GM12873 (cell line): ENCODE measurements around the gene SBF2.

Experiments
- TF ChIP-seq, protein P1 (sequence below): IDR thresholded peaks from 2 replicates; pipeline ENCODE4 v1.5.1; 2012; ENCODE audit warnings: low read depth, mild to moderate bottlenecking, moderate library complexity, low read length, control low read depth; ENCODE audit not compliant: insufficient read depth; ENCODE audit errors: missing control alignments

SBF2 gene

DNA sequence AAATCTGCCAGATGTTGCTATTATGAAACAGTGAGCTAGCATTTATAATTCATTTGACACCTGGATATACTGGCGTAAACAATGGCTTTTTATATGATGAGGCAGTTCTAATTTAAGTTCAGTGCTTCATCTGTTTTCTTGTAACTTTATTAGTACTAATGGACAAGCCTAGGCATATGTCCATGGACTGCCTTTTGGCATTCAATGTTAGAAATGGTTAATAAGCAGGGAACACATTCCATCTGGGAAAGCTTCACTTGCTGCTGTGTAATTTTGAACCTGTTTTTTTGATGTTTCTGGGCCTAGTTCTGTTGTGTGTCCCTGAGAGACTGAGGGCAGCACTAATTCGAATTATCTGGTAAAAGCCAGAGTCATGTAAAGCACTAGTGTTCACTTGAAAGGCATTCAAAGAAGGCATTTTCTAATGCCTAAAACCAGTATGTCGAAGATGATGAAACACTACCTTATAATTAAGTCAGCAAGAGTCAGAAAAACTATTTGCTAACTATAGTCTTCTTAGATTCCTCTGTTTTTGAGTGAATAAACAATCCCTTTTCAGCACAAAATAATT, 491.6 kb downstream of the SBF2 start:
- TF ChIP-seq, protein P1, sequence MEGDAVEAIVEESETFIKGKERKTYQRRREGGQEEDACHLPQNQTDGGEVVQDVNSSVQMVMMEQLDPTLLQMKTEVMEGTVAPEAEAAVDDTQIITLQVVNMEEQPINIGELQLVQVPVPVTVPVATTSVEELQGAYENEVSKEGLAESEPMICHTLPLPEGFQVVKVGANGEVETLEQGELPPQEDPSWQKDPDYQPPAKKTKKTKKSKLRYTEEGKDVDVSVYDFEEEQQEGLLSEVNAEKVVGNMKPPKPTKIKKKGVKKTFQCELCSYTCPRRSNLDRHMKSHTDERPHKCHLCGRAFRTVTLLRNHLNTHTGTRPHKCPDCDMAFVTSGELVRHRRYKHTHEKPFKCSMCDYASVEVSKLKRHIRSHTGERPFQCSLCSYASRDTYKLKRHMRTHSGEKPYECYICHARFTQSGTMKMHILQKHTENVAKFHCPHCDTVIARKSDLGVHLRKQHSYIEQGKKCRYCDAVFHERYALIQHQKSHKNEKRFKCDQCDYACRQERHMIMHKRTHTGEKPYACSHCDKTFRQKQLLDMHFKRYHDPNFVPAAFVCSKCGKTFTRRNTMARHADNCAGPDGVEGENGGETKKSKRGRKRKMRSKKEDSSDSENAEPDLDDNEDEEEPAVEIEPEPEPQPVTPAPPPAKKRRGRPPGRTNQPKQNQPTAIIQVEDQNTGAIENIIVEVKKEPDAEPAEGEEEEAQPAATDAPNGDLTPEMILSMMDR = no peak

DNA sequence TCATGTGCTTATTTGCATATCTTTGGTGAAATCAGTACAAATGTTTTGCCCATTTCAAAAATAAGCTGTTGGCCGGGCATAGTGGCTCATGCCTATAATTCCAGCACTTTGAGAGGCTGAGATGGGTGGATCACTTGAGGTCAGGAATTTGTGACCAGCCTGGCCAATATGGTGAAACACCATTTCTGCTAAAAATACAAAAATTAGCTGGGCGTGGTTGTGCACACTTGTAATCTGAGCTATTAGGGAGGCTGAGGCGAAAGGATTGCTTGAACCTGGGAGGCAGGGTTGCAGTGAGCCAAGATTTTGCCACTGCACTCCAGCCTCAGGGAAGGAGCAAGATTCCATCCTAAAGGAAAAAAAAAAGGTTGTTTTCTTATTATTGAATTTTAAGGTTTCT, 494.1 kb downstream of the SBF2 start:
- TF ChIP-seq, protein P1 = no peak

DNA sequence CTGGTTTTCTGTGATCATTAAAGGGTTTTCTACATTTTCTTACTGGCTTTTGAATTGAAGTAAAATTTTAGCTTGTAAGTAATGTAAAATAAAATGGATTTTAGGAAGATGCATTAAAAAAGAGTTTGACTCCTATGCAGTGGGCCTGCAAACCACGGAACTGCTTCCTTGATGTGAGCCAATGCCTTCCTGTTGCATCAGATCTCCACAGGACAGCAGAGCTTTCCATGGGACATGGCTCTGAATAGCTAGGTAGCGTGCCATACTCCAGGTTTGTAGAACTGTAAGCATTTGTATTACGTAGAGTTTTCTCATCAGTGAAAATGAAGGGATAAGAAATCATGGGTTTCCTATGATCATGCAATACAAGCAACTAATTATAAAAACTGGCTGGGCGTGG, 496.7 kb downstream of the SBF2 start:
- TF ChIP-seq, protein P1 = no peak

DNA sequence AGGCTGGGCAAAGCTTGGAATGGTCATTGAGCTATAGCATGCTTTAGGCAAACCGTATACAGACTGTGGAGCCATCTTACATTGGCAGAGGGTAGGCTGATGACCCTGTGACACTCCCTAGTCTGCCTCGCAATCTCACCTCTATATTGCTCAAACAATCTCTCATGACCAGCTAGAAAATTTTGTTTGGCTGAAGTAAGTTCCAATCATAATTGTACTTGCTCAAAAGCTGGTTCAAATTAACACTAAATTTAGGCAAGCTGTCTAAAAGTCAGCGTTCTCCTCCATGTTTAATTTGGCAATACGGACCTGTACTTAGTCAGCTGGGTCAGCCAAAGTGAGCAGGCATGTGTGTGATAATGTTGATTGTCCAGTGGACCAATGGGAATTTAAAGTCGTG, 497.2 kb downstream of the SBF2 start:
- TF ChIP-seq, protein P1 = no peak

DNA sequence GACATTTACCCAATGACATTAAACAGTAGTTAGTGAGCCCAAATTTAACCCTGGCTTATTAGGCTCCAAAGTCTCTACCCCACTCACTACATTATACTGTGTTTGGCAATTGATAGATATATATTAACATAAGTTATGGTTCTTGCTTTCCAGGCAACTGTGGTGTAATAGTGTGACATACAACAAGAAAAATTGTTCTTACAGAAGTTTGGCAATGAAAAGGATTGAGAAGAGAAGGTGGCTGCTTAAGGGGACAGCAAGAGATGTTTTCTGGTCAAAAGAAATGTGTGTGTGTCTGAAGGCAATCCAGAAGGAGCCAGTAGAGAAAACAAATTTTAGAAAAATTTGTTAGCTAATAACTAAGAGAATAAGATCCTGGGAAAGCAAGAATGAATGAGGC, 497.8 kb downstream of the SBF2 start:
- TF ChIP-seq, protein P1 = no peak

DNA sequence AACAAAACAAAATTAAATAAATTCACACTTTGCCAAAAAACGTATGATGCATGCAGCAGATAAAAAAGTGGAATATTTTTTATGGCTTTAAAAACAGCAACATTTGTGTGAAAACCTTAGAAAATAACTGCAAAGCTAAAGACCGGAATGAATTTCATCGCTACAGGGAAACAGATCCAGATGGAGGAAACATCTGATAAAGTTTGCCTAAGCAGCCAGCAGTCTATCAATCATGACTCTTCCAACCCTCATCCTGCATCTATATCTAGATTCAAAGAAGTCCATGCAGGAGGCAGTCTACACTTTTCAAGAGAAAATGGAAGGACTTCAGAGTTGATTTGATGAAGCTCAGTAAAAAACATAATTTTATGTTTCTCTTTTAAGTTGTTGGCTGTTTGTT, 503.3 kb downstream of the SBF2 start:
- TF ChIP-seq, protein P1 = no peak

DNA sequence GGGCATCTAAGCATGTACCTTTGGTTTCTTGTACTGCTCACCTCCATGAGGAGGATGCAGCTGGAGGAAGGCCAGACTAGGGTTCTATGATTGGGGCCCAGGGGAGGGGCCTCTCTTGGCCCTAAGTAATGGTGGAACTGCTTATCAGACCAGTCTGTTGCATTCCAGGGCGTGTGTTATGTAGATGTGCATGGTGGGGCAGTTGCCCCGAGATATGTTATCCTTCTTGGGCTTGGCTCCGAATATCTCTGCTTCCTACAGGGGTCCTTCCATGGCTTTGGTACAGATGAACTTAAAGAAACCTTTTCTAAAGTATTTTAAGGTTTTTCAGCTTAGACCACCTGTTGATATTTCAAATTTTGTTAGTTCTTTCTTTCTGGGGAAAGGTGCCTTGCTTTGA, 504.1 kb downstream of the SBF2 start:
- TF ChIP-seq, protein P1 = no peak
